ENCODE results near the gene RAB3B.
"Not testable (repeated sequence)": the region's sequence is repeated elsewhere in the genome, so short reads cannot be mapped to it uniquely, and the experiment has no call there.

The RAB3B gene

DNA sequence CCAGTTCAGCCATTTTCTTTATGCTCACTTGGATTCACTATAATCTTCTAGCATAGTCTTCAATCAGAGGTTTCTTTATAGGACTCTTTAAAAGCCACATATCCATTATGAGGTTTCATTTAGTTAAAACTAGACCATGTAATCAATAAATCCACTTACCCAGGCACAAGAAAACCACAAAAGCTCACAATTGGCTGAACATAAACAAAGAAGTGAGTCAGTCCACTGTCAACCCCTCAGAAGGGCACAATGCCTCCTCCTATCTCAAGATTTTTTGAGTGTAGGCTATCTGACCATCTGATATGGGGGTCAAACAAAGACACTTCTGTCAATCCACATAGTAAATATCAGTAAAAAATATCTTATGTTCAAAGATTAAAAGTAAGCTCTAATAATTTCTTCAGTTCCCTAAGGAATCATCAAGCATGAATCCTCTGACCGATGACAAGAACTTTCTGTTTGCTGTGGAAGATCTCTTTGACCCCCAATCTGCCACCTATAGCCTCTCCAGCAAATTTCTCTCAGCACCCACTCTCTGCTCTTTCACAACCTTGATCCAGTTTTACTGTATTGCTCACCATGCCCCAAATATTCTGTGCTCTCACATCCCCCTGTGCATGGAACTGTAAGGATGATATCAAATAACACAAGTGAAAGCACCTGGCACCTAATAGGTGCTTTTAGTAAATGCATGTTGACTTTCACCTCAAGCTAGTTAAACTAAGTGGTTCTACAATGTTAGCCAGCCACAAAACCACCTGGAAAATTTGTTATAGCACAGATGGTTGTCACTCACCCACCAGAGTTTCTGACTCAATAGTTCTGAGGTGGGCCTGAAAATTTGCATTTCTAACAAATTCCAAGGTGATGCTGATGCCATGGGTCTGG is 16.7 kb downstream of the RAB3B start:
- no peaks in the 10 kb centered on the region for H3K36me3 Mint-ChIP-seq (ENCODE audit: low read depth)
- no peaks in the 10 kb centered on the region for H3K4me1 Mint-ChIP-seq (ENCODE audit: low read depth)
- no peaks in the 10 kb centered on the region for H3K9me3 Mint-ChIP-seq
- no peak overlapping the region for H3K4me3 Mint-ChIP-seq
- no peak overlapping the region for H3K27ac Mint-ChIP-seq
- peaks cover 6% of the 10 kb centered on the region for H3K27me3 Mint-ChIP-seq (ENCODE audit: low read depth)
- no peak for DNase-seq (ENCODE audit: low spot score)

DNA sequence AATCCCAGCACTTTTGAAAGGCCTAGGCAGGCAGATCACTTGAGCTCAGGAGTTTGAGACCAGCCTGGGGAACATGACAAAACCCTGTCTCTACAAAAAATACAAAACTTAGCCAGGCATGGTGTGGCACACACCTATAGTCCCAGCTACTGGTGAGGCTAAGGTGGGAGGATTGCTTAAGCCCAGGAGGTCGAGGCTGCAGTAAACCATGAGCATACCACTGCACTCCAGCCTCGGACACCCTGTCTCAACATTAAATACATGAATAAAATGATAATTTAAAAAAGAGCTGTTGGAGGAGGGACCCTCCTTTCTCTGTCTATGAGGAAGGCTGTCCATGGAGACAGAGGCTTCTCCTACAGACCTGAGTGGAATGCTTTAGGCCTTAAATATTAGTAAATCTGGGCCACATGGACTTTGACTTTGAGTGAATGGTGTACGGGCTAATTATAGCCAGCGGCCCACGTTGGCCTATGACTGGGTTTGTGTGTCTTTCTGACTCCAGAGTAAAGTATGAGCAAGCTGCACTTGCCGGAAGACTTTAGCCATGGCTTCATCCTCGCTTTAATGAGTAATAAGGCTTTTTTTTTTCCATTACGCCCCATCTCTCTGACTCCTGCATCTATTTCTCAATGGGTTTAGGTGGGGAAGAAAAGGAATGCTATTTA is 21.3 kb downstream of the RAB3B start:
- no peaks in the 10 kb centered on the region for H3K27me3 Mint-ChIP-seq (ENCODE audit: low read depth)
- no peaks in the 10 kb centered on the region for H3K9me3 Mint-ChIP-seq
- H3K36me3 Mint-ChIP-seq (ENCODE audit: low read depth): no peaks in the 10 kb centered on the region
- H3K4me1 Mint-ChIP-seq (ENCODE audit: low read depth): no peaks in the 10 kb centered on the region
- no peak for DNase-seq (ENCODE audit: low spot score)
- no peak overlapping the region for H3K27ac Mint-ChIP-seq
- no peak overlapping the region for H3K4me3 Mint-ChIP-seq

DNA sequence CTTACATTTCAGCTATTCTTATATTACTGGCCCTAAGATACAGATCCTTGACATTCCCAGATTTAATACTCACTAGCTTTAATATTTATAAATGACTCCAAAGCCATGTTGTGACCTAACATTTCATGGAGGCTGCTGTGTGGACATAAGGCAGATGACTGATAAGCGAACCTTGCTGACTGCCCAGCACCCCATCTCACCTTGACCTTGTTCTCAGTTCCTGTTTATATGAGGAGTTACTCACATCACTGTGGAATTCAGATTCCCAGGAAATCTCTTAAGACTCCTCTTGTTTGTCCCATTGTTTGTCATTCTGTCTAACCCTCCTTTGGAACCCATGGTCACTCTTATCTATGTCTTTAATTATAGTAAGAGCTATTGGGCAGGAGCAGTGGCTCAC is 21.9 kb downstream of the RAB3B start:
- H3K36me3 Mint-ChIP-seq (ENCODE audit: low read depth): no peaks in the 10 kb centered on the region
- no peaks in the 10 kb centered on the region for H3K27me3 Mint-ChIP-seq (ENCODE audit: low read depth)
- H3K27ac Mint-ChIP-seq: no peak overlapping the region
- H3K4me1 Mint-ChIP-seq (ENCODE audit: low read depth): no peaks in the 10 kb centered on the region
- H3K4me3 Mint-ChIP-seq: no peak overlapping the region
- no peaks in the 10 kb centered on the region for H3K9me3 Mint-ChIP-seq
- DNase-seq (ENCODE audit: low spot score): no peak

DNA sequence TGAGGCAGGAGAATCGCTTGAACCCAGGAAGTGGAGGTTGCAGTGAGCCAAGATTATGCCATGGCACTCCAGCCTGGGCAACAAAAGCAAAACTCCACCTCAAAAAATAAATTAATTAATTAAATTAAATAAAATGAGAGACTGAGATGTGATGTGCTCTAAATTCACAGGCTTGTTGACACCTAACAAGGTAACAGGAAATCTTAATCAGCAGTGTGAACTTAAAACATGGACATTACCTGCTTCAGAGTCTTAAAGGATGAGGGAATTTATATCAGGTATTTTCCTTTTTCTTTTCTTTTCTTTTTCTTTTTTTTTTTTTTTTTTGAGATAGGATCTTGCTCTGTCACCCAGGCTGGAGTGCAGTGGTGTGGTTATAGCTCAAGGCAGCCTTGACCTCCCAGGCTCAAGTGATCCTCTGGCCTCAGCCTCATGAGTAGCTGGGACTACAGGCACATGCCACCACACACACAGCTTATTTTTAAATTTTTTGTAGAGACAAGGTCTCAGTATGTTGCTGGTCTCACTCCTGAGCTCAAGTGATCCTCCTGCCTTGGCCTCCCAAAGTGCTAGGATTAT is 23.2 kb downstream of the RAB3B start:
- not testable (repeated sequence) for H3K4me3 Mint-ChIP-seq; H3K4me1 Mint-ChIP-seq (ENCODE audit: low read depth); H3K27ac Mint-ChIP-seq; DNase-seq (ENCODE audit: low spot score); H3K9me3 Mint-ChIP-seq; H3K27me3 Mint-ChIP-seq (ENCODE audit: low read depth); H3K36me3 Mint-ChIP-seq (ENCODE audit: low read depth)

DNA sequence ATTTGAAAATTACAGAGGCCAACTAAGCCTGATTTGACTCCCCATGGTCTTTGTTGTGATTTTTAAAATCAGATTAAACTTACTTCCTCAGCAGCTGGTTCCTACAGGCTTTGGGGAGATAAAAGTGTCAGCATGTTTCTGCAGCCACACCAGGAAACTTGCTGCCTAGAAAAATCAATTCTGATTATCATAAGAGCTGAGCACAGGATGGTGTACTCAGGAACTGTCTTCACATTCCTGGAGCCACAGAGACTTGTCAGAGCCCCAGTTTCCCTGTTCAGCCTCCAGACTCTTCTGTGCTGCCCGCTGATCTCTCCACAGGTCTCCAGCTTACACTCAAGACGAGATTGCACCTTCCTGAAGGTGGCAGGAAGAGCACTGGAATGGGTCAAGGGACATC is 23.9 kb downstream of the RAB3B start:
- H3K4me3 Mint-ChIP-seq: no peak overlapping the region
- H3K9me3 Mint-ChIP-seq: no peaks in the 10 kb centered on the region
- no peak for DNase-seq (ENCODE audit: low spot score)
- no peaks in the 10 kb centered on the region for H3K4me1 Mint-ChIP-seq (ENCODE audit: low read depth)
- H3K27me3 Mint-ChIP-seq (ENCODE audit: low read depth): no peaks in the 10 kb centered on the region
- H3K36me3 Mint-ChIP-seq (ENCODE audit: low read depth): no peaks in the 10 kb centered on the region
- H3K27ac Mint-ChIP-seq: no peak overlapping the region

DNA sequence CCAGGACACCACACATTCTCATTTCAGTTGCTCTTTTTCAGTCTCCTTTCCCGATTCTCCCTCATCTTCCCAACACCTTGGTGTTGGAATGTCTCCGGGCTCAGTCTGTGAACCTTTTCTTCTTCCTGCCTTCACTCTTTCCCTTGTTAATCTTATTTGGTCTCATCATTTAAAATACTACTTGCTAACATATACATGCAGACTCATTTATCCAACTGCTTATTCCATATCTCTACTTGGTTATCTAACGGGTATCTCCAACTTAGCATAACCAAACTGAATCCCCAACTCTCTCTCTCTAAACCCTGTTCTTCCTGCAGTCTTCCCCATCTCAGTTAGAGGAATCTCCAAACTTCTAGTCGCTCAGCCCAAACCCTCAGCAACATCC is 26.2 kb downstream of the RAB3B start:
- Mint-ChIP-seq H3K36me3 (ENCODE audit: low read depth) (no peaks in the 10 kb centered on the region), H3K4me1 (ENCODE audit: low read depth) (no peaks in the 10 kb centered on the region), H3K27me3 (ENCODE audit: low read depth) (peaks cover 4% of the 10 kb centered on the region), H3K4me3 (no peak overlapping the region), H3K9me3 (no peaks in the 10 kb centered on the region), H3K27ac (no peak overlapping the region)
- DNase-seq (ENCODE audit: low spot score): no peak

DNA sequence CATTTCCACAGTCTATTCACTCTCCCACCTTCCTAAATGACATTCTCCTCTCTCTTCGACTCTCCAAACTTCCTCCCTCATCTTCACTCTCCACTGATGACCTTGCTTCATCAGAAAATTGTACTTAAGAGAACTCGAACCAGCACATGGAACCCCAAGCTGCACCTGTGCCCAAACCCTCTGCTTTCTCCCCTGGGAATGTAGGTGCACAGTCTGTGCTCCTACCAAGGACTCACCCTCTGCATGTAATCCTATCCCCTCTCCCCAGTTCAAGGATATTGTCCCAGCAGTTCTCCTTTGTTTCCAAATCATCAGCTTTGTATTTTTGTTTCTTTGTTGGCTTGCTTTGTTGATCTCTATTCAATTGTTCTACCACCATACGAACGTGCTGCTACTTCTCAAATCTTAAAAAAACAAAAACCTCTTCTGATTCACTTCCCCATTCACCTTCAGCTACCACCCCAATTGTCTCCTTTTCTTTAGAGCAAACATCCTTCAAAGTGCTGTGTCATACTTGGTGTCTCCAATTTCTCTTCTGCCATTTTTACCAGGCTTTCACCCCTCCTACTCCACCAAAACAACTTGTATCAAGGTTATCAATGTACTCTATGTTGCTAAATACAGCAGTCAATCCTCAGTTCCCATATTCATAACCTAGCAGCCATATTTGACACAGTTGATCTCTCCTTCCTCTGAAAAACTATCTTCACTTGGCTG is 26.8 kb downstream of the RAB3B start:
- no peaks in the 10 kb centered on the region for H3K4me1 Mint-ChIP-seq (ENCODE audit: low read depth)
- no peak overlapping the region for H3K27ac Mint-ChIP-seq
- no peak for DNase-seq (ENCODE audit: low spot score)
- H3K9me3 Mint-ChIP-seq: no peaks in the 10 kb centered on the region
- no peaks in the 10 kb centered on the region for H3K36me3 Mint-ChIP-seq (ENCODE audit: low read depth)
- H3K27me3 Mint-ChIP-seq (ENCODE audit: low read depth): peaks cover 4% of the 10 kb centered on the region
- H3K4me3 Mint-ChIP-seq: no peak overlapping the region

DNA sequence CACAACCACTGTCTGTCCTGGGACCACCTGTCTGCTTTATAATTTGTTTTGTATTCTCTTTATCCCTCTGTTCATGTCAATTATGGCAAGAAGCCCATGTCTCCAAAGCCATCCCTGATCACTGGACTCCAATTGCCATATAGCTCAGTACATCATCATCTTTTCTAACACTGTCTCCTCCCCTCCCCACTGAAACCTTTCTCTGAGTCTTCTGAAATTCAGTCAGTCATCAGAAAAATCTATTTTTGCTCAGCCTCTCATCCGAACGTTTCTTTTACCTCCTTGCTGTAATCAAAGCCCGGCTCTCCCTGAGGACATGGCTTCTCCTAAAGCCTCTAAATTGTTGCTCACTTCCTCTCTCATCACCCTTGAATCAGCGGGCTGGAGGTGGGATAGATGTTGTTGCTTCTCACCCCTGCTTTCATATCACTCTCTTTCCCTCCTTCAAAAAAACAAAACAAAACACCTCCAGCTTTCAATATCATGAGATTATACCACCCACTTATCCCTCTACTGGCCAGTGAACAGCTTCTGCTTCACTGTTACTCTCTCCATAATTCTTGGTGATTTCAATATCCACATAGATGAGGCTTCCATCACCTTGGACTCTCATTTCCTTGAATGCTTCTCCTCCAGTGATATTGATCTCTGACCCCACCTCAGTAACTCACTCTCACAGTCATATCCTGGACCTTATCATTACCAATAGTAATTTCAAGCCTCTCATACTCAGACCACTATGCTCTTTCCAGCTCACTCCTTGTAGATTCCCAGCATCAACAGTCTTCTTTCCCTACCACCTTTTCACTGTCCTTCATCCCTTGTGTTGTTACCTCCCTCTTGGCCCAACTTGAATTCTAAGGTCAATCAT is 27.8 kb downstream of the RAB3B start:
- Mint-ChIP-seq H3K36me3 (ENCODE audit: low read depth) (no peaks in the 10 kb centered on the region), H3K27ac (no peak overlapping the region), H3K9me3 (no peaks in the 10 kb centered on the region), H3K27me3 (ENCODE audit: low read depth) (peaks cover 4% of the 10 kb centered on the region), H3K4me3 (no peak overlapping the region), H3K4me1 (ENCODE audit: low read depth) (no peaks in the 10 kb centered on the region)
- DNase-seq (ENCODE audit: low spot score): no peak

DNA sequence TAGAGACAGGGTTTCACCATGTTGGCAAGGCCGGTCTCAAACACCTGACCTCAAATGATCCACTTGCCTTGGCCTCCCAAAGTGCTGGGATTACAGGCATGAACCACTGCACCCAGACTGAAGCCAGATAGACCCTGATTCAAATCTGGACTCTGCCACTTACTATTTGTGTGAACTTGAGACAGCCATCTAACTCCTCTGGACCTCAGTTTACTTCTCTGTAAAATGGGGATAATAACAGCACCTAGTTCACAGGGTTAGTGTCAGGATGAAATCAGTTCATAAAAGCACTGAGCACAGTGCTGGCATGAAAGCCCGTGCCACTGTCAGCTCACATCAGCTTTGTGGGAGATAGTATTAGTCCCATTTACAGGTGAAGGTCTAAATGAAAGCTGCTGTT is 28.5 kb downstream of the RAB3B start:
- Mint-ChIP-seq H3K36me3 (ENCODE audit: low read depth) (no peaks in the 10 kb centered on the region), H3K27me3 (ENCODE audit: low read depth) (peaks cover 4% of the 10 kb centered on the region), H3K9me3 (no peaks in the 10 kb centered on the region), H3K27ac (no peak overlapping the region), H3K4me3 (no peak overlapping the region), H3K4me1 (ENCODE audit: low read depth) (no peaks in the 10 kb centered on the region)
- no peak for DNase-seq (ENCODE audit: low spot score)

DNA sequence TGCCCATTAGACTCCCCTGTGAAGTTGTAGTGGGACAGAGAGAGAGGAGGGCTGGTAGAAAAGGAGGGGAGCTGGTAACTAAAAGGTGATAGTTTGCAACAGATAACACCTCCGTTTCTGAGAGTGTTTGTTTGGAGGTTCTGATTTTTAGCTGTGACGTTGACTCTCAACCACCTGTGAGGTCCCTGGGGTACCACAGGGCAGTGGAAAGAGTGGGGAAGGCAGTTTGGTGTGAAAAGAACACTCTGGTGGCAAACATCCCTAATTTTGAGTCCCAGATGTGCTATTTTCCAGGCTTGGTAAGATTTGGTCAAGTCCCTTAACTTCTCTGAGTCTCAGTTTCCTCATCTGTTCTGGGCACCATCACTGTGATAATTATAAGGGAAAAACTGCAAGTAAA is 29.3 kb downstream of the RAB3B start:
- Mint-ChIP-seq H3K9me3 (no peaks in the 10 kb centered on the region), H3K4me3 (no peak overlapping the region), H3K27me3 (ENCODE audit: low read depth) (peaks cover 4% of the 10 kb centered on the region), H3K36me3 (ENCODE audit: low read depth) (no peaks in the 10 kb centered on the region), H3K4me1 (ENCODE audit: low read depth) (peaks cover 2% of the 10 kb centered on the region), H3K27ac (no peak overlapping the region)
- DNase-seq (ENCODE audit: low spot score): no peak

DNA sequence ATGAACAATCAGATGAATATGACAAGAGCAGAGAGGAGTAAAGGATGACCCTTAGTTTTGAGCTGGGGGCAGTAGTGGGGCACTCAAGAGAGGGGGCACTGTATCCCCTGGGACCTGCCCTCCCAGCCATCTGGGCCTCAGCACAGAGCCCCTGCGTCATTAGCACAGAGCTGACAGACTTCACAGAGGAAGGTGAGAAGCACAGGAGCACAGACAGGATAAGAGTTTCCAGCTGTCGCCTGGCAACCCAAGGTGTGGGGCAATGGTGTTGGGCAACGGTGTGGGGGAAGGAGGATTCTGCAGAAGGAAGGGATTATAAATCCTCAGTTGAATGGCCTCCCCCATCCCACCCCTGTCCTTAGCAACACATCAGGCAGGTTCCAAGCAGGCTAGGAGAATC is 30.2 kb downstream of the RAB3B start:
- no peaks in the 10 kb centered on the region for H3K9me3 Mint-ChIP-seq
- DNase-seq (ENCODE audit: low spot score): no peak
- H3K27ac Mint-ChIP-seq: no peak overlapping the region
- peaks cover 4% of the 10 kb centered on the region for H3K27me3 Mint-ChIP-seq (ENCODE audit: low read depth)
- H3K36me3 Mint-ChIP-seq (ENCODE audit: low read depth): no peaks in the 10 kb centered on the region
- H3K4me3 Mint-ChIP-seq: no peak overlapping the region
- peaks cover 2% of the 10 kb centered on the region for H3K4me1 Mint-ChIP-seq (ENCODE audit: low read depth)

DNA sequence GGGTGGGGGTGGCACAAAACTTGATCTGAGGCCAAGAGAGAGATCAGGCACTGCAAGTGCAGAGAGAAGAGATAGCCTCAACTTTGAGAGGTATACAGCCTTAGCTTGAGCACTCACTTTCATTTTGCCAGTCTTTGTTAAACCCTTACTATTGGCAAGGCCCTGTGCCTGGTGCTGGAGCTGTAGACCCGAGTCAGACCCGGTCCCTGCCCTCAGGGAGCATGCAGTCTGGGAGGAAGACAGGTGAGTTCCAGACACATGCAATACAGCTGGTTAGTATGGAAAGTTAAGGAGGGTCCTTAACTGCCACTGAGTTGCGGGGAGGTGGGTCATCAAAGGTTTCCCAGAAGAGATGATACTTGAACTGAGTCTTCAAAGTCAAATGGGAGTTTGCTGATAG is 31.7 kb downstream of the RAB3B start:
- Mint-ChIP-seq H3K9me3 (no peaks in the 10 kb centered on the region), H3K36me3 (ENCODE audit: low read depth) (no peaks in the 10 kb centered on the region), H3K4me1 (ENCODE audit: low read depth) (peaks cover 8% of the 10 kb centered on the region), H3K27me3 (ENCODE audit: low read depth) (peaks cover 4% of the 10 kb centered on the region), H3K4me3 (no peak overlapping the region), H3K27ac (no peak overlapping the region)
- DNase-seq (ENCODE audit: low spot score): no peak

DNA sequence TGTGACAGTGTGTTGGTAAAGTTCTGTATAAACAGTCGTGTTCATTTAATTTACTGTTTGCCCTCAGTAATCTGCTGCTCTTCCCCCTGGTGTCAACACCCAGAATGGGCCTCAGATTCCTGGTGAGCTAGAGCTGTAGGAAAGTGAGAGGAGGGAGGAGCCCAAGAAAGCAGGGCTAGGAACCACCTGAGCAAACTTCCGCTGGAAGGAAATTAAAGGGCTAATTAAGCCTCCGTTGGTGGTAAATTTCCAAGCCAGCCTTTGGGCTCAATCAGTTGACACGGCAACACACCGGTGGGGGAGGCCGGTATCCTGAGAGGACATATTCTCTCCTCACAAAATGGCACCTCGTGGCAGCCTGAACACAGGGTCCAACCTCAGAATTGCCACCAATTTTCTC is 32.9 kb downstream of the RAB3B start:
- H3K27me3 Mint-ChIP-seq (ENCODE audit: low read depth): peaks cover 7% of the 10 kb centered on the region
- no peaks in the 10 kb centered on the region for H3K9me3 Mint-ChIP-seq
- no peak overlapping the region for H3K4me3 Mint-ChIP-seq
- H3K4me1 Mint-ChIP-seq (ENCODE audit: low read depth): peaks cover 10% of the 10 kb centered on the region
- no peaks in the 10 kb centered on the region for H3K36me3 Mint-ChIP-seq (ENCODE audit: low read depth)
- no peak for DNase-seq (ENCODE audit: low spot score)
- H3K27ac Mint-ChIP-seq: no peak overlapping the region
